Measurements from ENCODE around the gene GTPBP1.

GRCh38 chr22:38766076-38766777 lies 60.5 kb downstream of the GTPBP1 start:
- TF ChIP-seq CTCF (conservative IDR thresholded peaks at IDR 0.05; ENCODE audit: low read length), result peak; percentile 82
- no peak for TF ChIP-seq EZH2phosphoT487 (IDR thresholded peaks at IDR 0.05; ENCODE audit: borderline replicate concordance, low read depth, low read length)
